CD4-positive, alpha-beta T cell treated with Interleukin-15 for 4 hours (primary cell): ENCODE data around the gene ATP6V0C.

Experiments used
- DNase-seq: peaks from one replicate; pipeline ENCODE4 v3.0.0-alpha.2; 2020; ENCODE audit warnings: low spot score

ATP6V0C gene

GRCh38 chr16:2511128-2511800 lies 2.5 kb upstream of the ATP6V0C start:
- DNase-seq, result no peak

- no peak for DNase-seq
Measured at GRCh38 chr16:2511996-2512734, 1.6 kb upstream of the ATP6V0C start.

- DNase-seq, result peak; percentile 22
Measured at GRCh38 chr16:2512735-2513404, 882 bp upstream of the ATP6V0C start.

- DNase-seq, result no peak
Measured at GRCh38 chr16:2514333-2515179, 804 bp downstream of the ATP6V0C start.

- DNase-seq, result no peak
Measured at GRCh38 chr16:2515180-2515851, 1.6 kb downstream of the ATP6V0C start.

- no peak for DNase-seq
Measured at GRCh38 chr16:2516391-2517240, 2.9 kb downstream of the ATP6V0C start.

- no peak for DNase-seq
Measured at GRCh38 chr16:2517954-2518605, 4.3 kb downstream of the ATP6V0C start.

GRCh38 chr16:2518823-2519710 lies 5.3 kb downstream of the ATP6V0C start:
- DNase-seq, result no peak

GRCh38 chr16:2519711-2520080 lies 5.9 kb downstream of the ATP6V0C start:
- DNase-seq, result no peak

- DNase-seq, result peak; percentile 86
Measured at GRCh38 chr16:2520097-2520783, 6.5 kb downstream of the ATP6V0C start, which contains the start of gene AMDHD2. Gene AMDHD2, plus strand, starts transcription at chr16:2520371. Its CDS starts 88 bp downstream, at chr16:2520459.

- DNase-seq, result peak; percentile 55
Measured at GRCh38 chr16:2520784-2521531, 7.2 kb downstream of the ATP6V0C start.

- no peak for DNase-seq
Measured at GRCh38 chr16:2523801-2524231, 10.1 kb downstream of the ATP6V0C start.

GRCh38 chr16:2524339-2524938 lies 10.7 kb downstream of the ATP6V0C start:
- DNase-seq, result no peak

GRCh38 chr16:2526135-2526534 lies 12.4 kb downstream of the ATP6V0C start:
- no peak for DNase-seq

GRCh38 chr16:2527071-2527783 lies 13.5 kb downstream of the ATP6V0C start:
- DNase-seq, result no peak

- no peak for DNase-seq
Measured at GRCh38 chr16:2527784-2528100, 14.0 kb downstream of the ATP6V0C start.
